HG03025 (cell line): ENCODE data around the gene MOB3A.

ENCODE experiments used
- ATAC-seq: cut with Tn5 transposase; IDR thresholded peaks from one replicate; pipeline ENCODE4 v1.9.1; 2021; ENCODE audit warnings: mild to moderate bottlenecking, moderate library complexity; ENCODE audit not compliant: unreplicated experiment, low FRiP score

Gene MOB3A

GRCh38 chr19:2084993-2085720 is 11.0 kb downstream of the MOB3A start:
- no peak for ATAC-seq

GRCh38 chr19:2083174-2083854 is 12.8 kb downstream of the MOB3A start:
- ATAC-seq = no peak

- ATAC-seq = no peak
Observed at GRCh38 chr19:2081873-2082810, 14.0 kb downstream of the MOB3A start.

GRCh38 chr19:2080336-2080988 is 15.7 kb downstream of the MOB3A start:
- no peak for ATAC-seq

- no peak for ATAC-seq
Observed at GRCh38 chr19:2079865-2080301, 16.2 kb downstream of the MOB3A start.

- no peak for ATAC-seq
Observed at GRCh38 chr19:2079076-2079864, 16.9 kb downstream of the MOB3A start.

GRCh38 chr19:2077833-2078619 is 18.1 kb downstream of the MOB3A start:
- no peak for ATAC-seq

- no peak for ATAC-seq
Observed at GRCh38 chr19:2077398-2077797, 18.7 kb downstream of the MOB3A start.

- no peak for ATAC-seq
Observed at GRCh38 chr19:2076526-2076944, 19.6 kb downstream of the MOB3A start.

- no peak for ATAC-seq
Observed at GRCh38 chr19:2072757-2073551, 23.2 kb downstream of the MOB3A start.

GRCh38 chr19:2070986-2071673 is 25.0 kb downstream of the MOB3A start:
- no peak for ATAC-seq

- ATAC-seq = no peak
Observed at GRCh38 chr19:2070436-2070827, 25.7 kb downstream of the MOB3A start.

GRCh38 chr19:2064788-2065524 is 31.2 kb downstream of the MOB3A start:
- no peak for ATAC-seq

- no peak for ATAC-seq
Observed at GRCh38 chr19:2064395-2064787, 31.7 kb downstream of the MOB3A start.

GRCh38 chr19:2063824-2064223 is 32.3 kb downstream of the MOB3A start:
- ATAC-seq = no peak

GRCh38 chr19:2062770-2063169 is 33.4 kb downstream of the MOB3A start:
- no peak for ATAC-seq

- ATAC-seq = no peak
Observed at GRCh38 chr19:2062389-2062729, 33.8 kb downstream of the MOB3A start.
